Loucy (cell line): Measurements from ENCODE around the gene SLC44A1.

ENCODE experiments used
- H2AFZ ChIP-seq: fragments of 200-600 bp; sonication (generic); 2 replicates; pipeline ENCODE4 v1.6.0; 2016; ENCODE audit warnings: antibody characterized with exemption, mild to moderate bottlenecking, low read length, moderate library complexity
- H3F3A ChIP-seq: fragments of 200-600 bp; 2 replicates; pipeline ENCODE4 v1.6.0; 2016; ENCODE audit warnings: antibody characterized with exemption, low read depth, mild to moderate bottlenecking
- H3K27me3 ChIP-seq: fragments of 200-600 bp; sonication (generic); 2 replicates; pipeline ENCODE4 v1.6.1; 2014; ENCODE audit warnings: low read length, mild to moderate bottlenecking; ENCODE audit not compliant: insufficient read depth, poor library complexity, severe bottlenecking
- H3K36me3 ChIP-seq: fragments of 200-600 bp; sonication (generic); 2 replicates; pipeline ENCODE4 v1.6.1; 2016; ENCODE audit warnings: low read length; ENCODE audit not compliant: insufficient read depth
- H3K4me1 ChIP-seq: fragments of 200-600 bp; sonication (generic); 2 replicates; pipeline ENCODE4 v1.5.1; 2014; ENCODE audit warnings: low read length, mild to moderate bottlenecking; ENCODE audit not compliant: insufficient read depth, poor library complexity, severe bottlenecking
- H3K4me2 ChIP-seq: fragments of 200-600 bp; sonication (generic); 2 replicates; pipeline ENCODE4 v1.6.0; 2014; ENCODE audit warnings: antibody characterized with exemption, low read length, low read depth, mild to moderate bottlenecking; ENCODE audit not compliant: poor library complexity, severe bottlenecking
- H3K4me3 ChIP-seq: fragments of 200-600 bp; sonication (generic); 2 replicates; pipeline ENCODE4 v1.5.1; 2014; ENCODE audit warnings: low read length, mild to moderate bottlenecking, mixed read lengths; ENCODE audit not compliant: poor library complexity, severe bottlenecking
- H3K79me2 ChIP-seq: fragments of 200-600 bp; sonication (generic); 2 replicates; pipeline ENCODE4 v1.6.1; 2014; ENCODE audit warnings: low read length; ENCODE audit not compliant: insufficient read depth
- H3K9ac ChIP-seq: fragments of 200-600 bp; sonication (generic); 2 replicates; pipeline ENCODE4 v1.6.0; 2014; ENCODE audit warnings: mild to moderate bottlenecking, low read depth, low read length, moderate library complexity; ENCODE audit not compliant: poor library complexity, severe bottlenecking
- H3K9me2 ChIP-seq: fragments of 200-600 bp; sonication (generic); replicated peaks from 2 replicates; pipeline ENCODE4 v1.6.1; 2016; ENCODE audit warnings: low read depth, low read length, mixed read lengths
- H3K9me3 ChIP-seq: fragments of 200-600 bp; sonication (generic); 2 replicates; pipeline ENCODE4 v1.6.1; 2014; ENCODE audit warnings: mild to moderate bottlenecking, antibody characterized with exemption, low read length, low read depth; ENCODE audit not compliant: insufficient read depth
- H4K20me1 ChIP-seq: fragments of 200-600 bp; sonication (generic); 2 replicates; pipeline ENCODE4 v1.6.0; 2014; ENCODE audit warnings: antibody characterized with exemption, low read length, mild to moderate bottlenecking; ENCODE audit not compliant: insufficient read depth, poor library complexity, severe bottlenecking
- CTCF ChIP-seq: fragments of 200-600 bp; sonication (generic); conservative IDR thresholded peaks from 2 replicates; pipeline ENCODE4 v1.5.1; 2014; ENCODE audit warnings: mild to moderate bottlenecking, antibody characterized with exemption, low read length
- EZH2phosphoT487 ChIP-seq: fragments of 200-600 bp; IDR thresholded peaks from 2 replicates; pipeline ENCODE4 v1.6.1; 2018; ENCODE audit warnings: antibody characterized with exemption, mild to moderate bottlenecking, moderate library complexity, borderline replicate concordance

The SLC44A1 gene

GRCh38 chr9:105206496-105206820, 38.0 kb upstream of the SLC44A1 start:
- no peak overlapping the region for H2AFZ ChIP-seq

DNA sequence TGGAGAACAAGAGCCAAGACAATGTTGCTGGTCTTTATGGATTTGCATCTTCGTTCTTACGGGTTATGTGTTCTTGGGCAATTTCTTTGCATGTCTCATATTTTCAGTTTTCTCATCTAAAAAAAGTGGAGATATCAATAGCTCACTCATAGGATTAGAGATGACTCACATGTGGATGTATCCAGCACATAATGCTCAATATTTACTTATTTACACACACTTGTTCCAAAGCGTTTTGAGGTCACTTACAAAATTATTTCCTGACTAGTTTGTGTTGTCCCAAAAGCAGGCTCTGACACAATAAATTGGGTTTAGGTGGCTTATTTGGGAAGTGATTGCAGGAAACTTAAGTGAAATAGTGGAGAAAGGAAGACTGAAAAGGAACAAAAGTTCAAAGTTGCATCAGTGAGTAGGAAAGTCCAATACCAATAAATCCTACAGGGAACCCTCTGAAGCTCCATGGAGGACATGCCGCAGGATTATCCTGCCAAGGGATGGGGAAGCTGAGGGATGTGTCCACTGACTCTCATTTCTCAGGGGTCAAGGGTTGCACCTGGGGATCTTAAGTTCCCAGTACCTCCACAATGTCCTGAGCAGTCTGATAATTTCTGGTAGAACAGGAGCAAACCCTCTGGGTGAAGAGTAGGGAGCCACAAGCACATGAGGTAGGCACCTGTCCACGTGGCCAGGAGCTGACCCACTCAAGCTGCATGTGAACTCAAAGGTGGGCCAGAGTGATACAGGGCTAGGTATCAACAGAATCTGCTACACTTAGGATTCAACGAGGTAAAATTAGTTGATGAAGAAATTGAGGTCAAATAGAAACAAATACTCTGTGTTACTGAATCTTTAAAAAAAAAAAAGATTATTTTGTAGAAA, 37.4 kb upstream of the SLC44A1 start:
- TF ChIP-seq CTCF (no peak), EZH2phosphoT487 (no peak)
- no peaks in the 10 kb centered on the region for H3K79me2 ChIP-seq
- H3F3A ChIP-seq, result no peaks in the 10 kb centered on the region
- H3K4me1 ChIP-seq, result no peaks in the 10 kb centered on the region
- H3K4me2 ChIP-seq, result no peak overlapping the region
- H3K9me2 ChIP-seq, result no peaks in the 10 kb centered on the region
- no peaks in the 10 kb centered on the region for H3K27me3 ChIP-seq
- no peaks in the 10 kb centered on the region for H3K9me3 ChIP-seq
- no peak overlapping the region for H2AFZ ChIP-seq
- H4K20me1 ChIP-seq, result no peaks in the 10 kb centered on the region
- H3K4me3 ChIP-seq, result no peak overlapping the region
- H3K9ac ChIP-seq, result no peak overlapping the region
- no peaks in the 10 kb centered on the region for H3K36me3 ChIP-seq

More at GRCh38 chr9:105206496-105206820, 38.0 kb upstream of the SLC44A1 start:
- Histone ChIP-seq H3K4me2 (no peak overlapping the region), H4K20me1 (no peaks in the 10 kb centered on the region), H3F3A (no peaks in the 10 kb centered on the region), H3K9ac (no peak overlapping the region), H3K36me3 (no peaks in the 10 kb centered on the region), H3K9me3 (no peaks in the 10 kb centered on the region), H3K27me3 (no peaks in the 10 kb centered on the region), H3K4me1 (no peaks in the 10 kb centered on the region), H3K9me2 (no peaks in the 10 kb centered on the region), H3K79me2 (no peaks in the 10 kb centered on the region), H3K4me3 (no peak overlapping the region)
- TF ChIP-seq CTCF, result no peak
- no peak for TF ChIP-seq EZH2phosphoT487

DNA sequence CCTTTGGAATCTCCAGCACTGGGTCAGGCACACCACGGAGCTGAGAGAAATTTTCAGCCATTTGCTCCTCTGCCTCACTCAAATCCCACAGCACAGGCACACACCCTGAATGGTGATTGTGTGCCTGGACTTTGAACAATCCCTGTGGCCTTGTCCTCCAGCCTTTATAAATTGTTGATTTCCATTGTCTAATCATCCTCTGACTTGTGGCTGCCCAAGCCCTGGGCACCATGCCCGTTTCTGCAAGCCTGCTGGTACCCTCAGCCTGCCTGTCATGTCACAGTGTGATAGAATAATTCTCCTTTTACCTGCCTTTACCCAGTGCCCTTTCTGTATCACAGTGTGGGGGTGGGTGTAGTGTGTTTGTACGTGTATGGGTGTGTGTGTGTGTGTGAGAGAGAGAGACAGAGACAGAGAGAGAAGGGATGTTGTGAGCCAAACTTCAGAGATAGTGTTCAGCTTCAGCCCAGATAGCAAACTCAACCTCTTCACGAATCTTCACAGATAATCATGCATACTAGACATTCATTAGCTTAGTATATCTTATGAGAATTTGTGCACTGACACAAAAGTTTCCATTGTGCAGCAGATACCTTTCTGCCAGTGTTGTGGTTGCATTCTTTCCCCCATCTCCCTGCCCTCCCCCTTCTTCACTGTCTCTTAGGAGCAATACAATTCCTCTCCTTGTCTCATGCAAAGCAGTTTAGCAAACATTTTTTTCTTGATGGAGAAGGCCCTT, 27.8 kb upstream of the SLC44A1 start:
- Histone ChIP-seq H3K36me3 (no peaks in the 10 kb centered on the region), H3K4me3 (no peak overlapping the region), H3K79me2 (no peaks in the 10 kb centered on the region), H3K9me2 (no peaks in the 10 kb centered on the region), H4K20me1 (no peaks in the 10 kb centered on the region), H3K4me2 (no peak overlapping the region), H3K4me1 (no peaks in the 10 kb centered on the region), H3K9ac (no peak overlapping the region), H3F3A (no peaks in the 10 kb centered on the region), H2AFZ (0 out of 2 replicates have a peak overlapping the region, but pooled peaks have one; percentile 23), H3K9me3 (no peaks in the 10 kb centered on the region), H3K27me3 (no peaks in the 10 kb centered on the region)
- TF ChIP-seq CTCF, result no peak
